AG10803 (cell line): ENCODE results near the gene PCDHA5.

ENCODE experiments used
- DNase-seq: peaks from one replicate; pipeline ENCODE4 v3.0.0; 2010; ENCODE audit warnings: low read depth
- H3K4me3 ChIP-seq: 2 replicates; pipeline ENCODE4 v1.5.1; 2011; ENCODE audit warnings: mild to moderate bottlenecking, low read length, control low read depth
- CTCF ChIP-seq: conservative IDR thresholded peaks from 2 replicates; pipeline ENCODE4 v1.5.1; 2011; ENCODE audit warnings: mild to moderate bottlenecking, low read length, control low read depth, inconsistent platforms

The PCDHA5 gene

GRCh38 chr5:140857177-140857986 is 36.0 kb downstream of the PCDHA5 start:
- TF ChIP-seq CTCF, result no peak
- no peak for DNase-seq
- H3K4me3 ChIP-seq, result no peak overlapping the region

GRCh38 chr5:140857987-140858240 is 36.5 kb downstream of the PCDHA5 start:
- DNase-seq, result no peak
- no peak overlapping the region for H3K4me3 ChIP-seq
- TF ChIP-seq CTCF, result no peak

GRCh38 chr5:140862441-140863295 is 41.3 kb downstream of the PCDHA5 start:
- TF ChIP-seq CTCF, result no peak
- DNase-seq, result no peak
- H3K4me3 ChIP-seq, result no peak overlapping the region

GRCh38 chr5:140868721-140869554 is 47.5 kb downstream of the PCDHA5 start, which contains the start of gene PCDHA11:
Gene PCDHA11, plus strand, starts transcription at chr5:140868957. Its CDS starts 147 bp downstream, at chr5:140869104.
- peak; percentile 24; the same call in 1 of the 2 replicates for TF ChIP-seq CTCF
- no peak within 1 kb of the TSS for H3K4me3 ChIP-seq
- DNase-seq, result no peak

- H3K4me3 ChIP-seq, result no peak overlapping the region
- DNase-seq, result no peak
Observed at GRCh38 chr5:140869555-140869886, 48.1 kb downstream of the PCDHA5 start.

More at GRCh38 chr5:140869555-140869886, 48.1 kb downstream of the PCDHA5 start:
- peak; percentile 32 for TF ChIP-seq CTCF
